Suppressor macrophage treated with lipopolysaccharide for 1 hour (primary cell): Measurements from ENCODE around the gene TET2.

Source experiments
- DNase-seq, 3 donors: peaks; one replicate each; pipeline ENCODE4 v3.0.0-alpha.2; 2020 to 2022

Gene TET2

GRCh38 chr4:105146276-105147015, at the start of gene TET2:
Gene TET2, plus strand, starts transcription at chr4:105146876. Its CDS starts 87,067 bp downstream, at chr4:105233943.
- DNase-seq, result peak; percentile 95

GRCh38 chr4:105102016-105102415, 44.7 kb upstream of the TET2 start:
- no peak for DNase-seq

GRCh38 chr4:105106426-105106825, 40.2 kb upstream of the TET2 start:
- DNase-seq, result no peak

GRCh38 chr4:105107095-105107856, 39.4 kb upstream of the TET2 start:
- peak; percentile 58 to 84 (median 81) for DNase-seq

GRCh38 chr4:105108971-105109370, 37.7 kb upstream of the TET2 start:
- no peak for DNase-seq

- no peak for DNase-seq
Observed at GRCh38 chr4:105112274-105112673, 34.4 kb upstream of the TET2 start.

- DNase-seq, result peak; percentile 44 to 84 (median 83)
Observed at GRCh38 chr4:105113800-105114199, 32.9 kb upstream of the TET2 start.

- no peak for DNase-seq
Observed at GRCh38 chr4:105116616-105117319, 29.9 kb upstream of the TET2 start.

GRCh38 chr4:105119356-105119755, 27.3 kb upstream of the TET2 start:
- DNase-seq, result no peak

GRCh38 chr4:105120626-105121025, 26.1 kb upstream of the TET2 start:
- DNase-seq, result peak in 1 of 3 donors; percentile 36

- no peak for DNase-seq
Observed at GRCh38 chr4:105122350-105122749, 24.3 kb upstream of the TET2 start.

GRCh38 chr4:105126311-105127169, 20.1 kb upstream of the TET2 start:
- no peak for DNase-seq

- DNase-seq, result no peak
Observed at GRCh38 chr4:105127170-105127445, 19.6 kb upstream of the TET2 start.

- DNase-seq, result peak; percentile 8 to 43 (median 42)
Observed at GRCh38 chr4:105128208-105128607, 18.5 kb upstream of the TET2 start.

GRCh38 chr4:105129286-105130040, 17.2 kb upstream of the TET2 start:
- peak; percentile 30 to 48 (median 47) for DNase-seq

- peak; percentile 42 to 56 (median 55) for DNase-seq
Observed at GRCh38 chr4:105130945-105131344, 15.7 kb upstream of the TET2 start.

GRCh38 chr4:105133976-105134375, 12.7 kb upstream of the TET2 start:
- DNase-seq, result no peak

- peak; percentile 17 to 42 (median 39) for DNase-seq
Observed at GRCh38 chr4:105135785-105136184, 10.9 kb upstream of the TET2 start.

- DNase-seq, result peak; percentile 61 to 94 (median 88)
Observed at GRCh38 chr4:105137121-105137875, 9.4 kb upstream of the TET2 start.

GRCh38 chr4:105139646-105140045, 7.0 kb upstream of the TET2 start:
- DNase-seq, result no peak
